GM12801 (cell line): ENCODE results near the gene MYEOV.

Source experiments
- TF ChIP-seq, protein P1 (sequence below): IDR thresholded peaks from one replicate; pipeline ENCODE4 v1.5.1; 2011; ENCODE audit warnings: control low read depth; ENCODE audit not compliant: insufficient read length; ENCODE audit errors: extremely low read depth

MYEOV gene

GRCh38 chr11:69280994-69281393, 13.0 kb upstream of the MYEOV start:
- TF ChIP-seq, protein P1, sequence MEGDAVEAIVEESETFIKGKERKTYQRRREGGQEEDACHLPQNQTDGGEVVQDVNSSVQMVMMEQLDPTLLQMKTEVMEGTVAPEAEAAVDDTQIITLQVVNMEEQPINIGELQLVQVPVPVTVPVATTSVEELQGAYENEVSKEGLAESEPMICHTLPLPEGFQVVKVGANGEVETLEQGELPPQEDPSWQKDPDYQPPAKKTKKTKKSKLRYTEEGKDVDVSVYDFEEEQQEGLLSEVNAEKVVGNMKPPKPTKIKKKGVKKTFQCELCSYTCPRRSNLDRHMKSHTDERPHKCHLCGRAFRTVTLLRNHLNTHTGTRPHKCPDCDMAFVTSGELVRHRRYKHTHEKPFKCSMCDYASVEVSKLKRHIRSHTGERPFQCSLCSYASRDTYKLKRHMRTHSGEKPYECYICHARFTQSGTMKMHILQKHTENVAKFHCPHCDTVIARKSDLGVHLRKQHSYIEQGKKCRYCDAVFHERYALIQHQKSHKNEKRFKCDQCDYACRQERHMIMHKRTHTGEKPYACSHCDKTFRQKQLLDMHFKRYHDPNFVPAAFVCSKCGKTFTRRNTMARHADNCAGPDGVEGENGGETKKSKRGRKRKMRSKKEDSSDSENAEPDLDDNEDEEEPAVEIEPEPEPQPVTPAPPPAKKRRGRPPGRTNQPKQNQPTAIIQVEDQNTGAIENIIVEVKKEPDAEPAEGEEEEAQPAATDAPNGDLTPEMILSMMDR = no peak

DNA sequence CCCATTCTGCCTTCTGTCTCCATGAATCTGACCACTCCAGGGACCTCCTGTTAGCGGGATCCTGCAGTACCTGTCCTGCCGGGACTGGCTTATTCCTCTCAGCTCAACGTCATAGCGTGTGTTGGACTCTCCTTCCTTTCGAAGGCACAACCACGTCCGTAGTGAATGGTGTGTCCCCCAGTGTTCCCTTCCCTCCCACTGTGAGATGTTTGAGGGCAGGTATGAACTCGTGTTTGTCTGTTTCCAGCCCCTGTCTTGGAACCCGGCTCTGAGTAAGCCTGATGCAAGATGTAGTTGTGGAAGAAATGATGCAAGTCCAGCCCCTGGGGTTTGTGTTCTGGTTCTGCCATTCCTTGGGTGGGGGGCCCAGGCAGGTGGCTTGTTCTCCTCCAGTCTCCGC, 10.5 kb upstream of the MYEOV start:
- TF ChIP-seq, protein P1 = no peak

DNA sequence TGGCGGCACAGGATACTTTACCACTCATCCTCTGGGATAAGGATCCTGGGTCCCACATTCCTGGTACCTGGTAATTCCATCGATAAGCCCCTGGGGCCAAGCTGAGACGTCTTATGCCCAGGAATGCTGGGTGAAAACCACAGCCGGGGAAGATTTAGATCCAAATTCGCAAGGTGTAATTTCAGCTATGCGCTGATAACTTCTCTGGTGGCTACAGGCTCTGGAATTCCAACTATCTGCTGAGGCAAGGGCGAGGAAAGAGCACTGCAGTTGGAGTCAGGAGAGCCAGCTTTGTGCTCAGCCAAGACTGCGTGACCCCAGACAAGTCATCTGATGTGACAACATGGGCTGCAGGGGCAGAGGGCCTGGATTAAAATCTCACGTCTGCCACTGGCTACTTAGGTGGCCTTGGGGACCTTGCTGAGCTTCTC, 9.9 kb upstream of the MYEOV start:
- TF ChIP-seq, protein P1 = no peak

DNA sequence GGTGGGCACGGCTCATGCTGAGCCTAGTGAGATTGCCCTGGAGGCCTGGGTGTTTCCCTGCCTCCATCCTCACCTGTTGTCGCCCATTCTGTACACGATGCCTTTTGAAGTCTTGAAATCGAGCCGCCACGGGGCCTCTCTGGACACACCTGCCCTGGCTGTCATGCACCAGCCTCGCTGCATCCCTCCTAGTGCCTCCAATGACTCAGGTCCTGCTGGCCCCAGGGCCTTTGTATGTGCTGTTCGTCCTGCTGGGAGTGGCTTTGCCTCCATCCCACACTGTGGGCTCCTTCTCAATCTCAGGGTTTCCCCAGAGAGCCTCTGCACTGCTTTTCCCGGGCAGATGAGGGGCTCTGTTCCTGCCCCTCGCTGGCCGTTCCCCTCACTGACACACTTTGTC, 8.9 kb upstream of the MYEOV start:
- TF ChIP-seq, protein P1 = no peak

DNA sequence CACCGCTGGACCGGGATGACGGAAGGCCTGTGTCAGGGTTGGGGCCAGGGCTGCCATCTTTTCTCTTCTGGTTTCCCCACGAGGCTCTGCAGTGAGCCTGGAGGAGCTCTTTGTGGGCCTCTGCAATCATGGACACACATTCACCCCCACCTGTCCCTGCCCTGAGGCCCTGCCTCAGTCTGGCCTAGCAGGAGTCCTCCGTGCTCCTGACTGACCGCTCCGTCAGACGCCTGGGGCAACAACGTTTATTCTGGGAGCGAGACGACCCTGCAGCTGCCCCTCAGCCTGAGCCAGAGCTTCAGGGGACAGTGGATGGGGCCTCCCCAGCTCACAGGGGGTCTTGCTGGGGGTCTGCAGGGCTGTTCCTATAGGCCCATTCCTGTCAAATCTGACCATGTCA, 8.2 kb upstream of the MYEOV start:
- TF ChIP-seq, protein P1 = no peak

GRCh38 chr11:69286374-69287371, 7.3 kb upstream of the MYEOV start:
- TF ChIP-seq, protein P1 = no peak

- TF ChIP-seq, protein P1 = no peak
Measured at GRCh38 chr11:69287968-69288882, 5.7 kb upstream of the MYEOV start.
